Mononuclear cell (primary cell): ENCODE results near the gene CCNC. TPM values are rescaled to one million over a fixed set of nuclear protein-coding genes. Genes with fewer than 3 reads are reported as not detected.

Experiments
- H3K27me3 ChIP-seq: 2 replicates; pipeline ENCODE4 v1.6.0; 2011; ENCODE audit warnings: low read length, control low read depth; ENCODE audit not compliant: insufficient read depth
- H3K4me1 ChIP-seq: 2 replicates; pipeline ENCODE4 v1.5.1; 2011; ENCODE audit warnings: mild to moderate bottlenecking, low read length, control low read depth; ENCODE audit not compliant: insufficient read depth
- H3K4me3 ChIP-seq: 2 replicates; pipeline ENCODE4 v1.5.1; 2011; ENCODE audit warnings: mild to moderate bottlenecking, low read length, moderate library complexity
- H3K9me3 ChIP-seq: 2 replicates; pipeline ENCODE4 v1.5.1; 2011; ENCODE audit warnings: low read depth, mild to moderate bottlenecking, control low read depth, low read length
- total RNA-seq: library from RNA; depleted of rRNA; stranded (reverse); fragments of >200 nt; gene quantifications from one replicate; pipeline ENCODE4 v1.2.3, GENCODE V29; 2012

Gene CCNC
- total RNA-seq, 1 donor = 72.6 TPM

DNA sequence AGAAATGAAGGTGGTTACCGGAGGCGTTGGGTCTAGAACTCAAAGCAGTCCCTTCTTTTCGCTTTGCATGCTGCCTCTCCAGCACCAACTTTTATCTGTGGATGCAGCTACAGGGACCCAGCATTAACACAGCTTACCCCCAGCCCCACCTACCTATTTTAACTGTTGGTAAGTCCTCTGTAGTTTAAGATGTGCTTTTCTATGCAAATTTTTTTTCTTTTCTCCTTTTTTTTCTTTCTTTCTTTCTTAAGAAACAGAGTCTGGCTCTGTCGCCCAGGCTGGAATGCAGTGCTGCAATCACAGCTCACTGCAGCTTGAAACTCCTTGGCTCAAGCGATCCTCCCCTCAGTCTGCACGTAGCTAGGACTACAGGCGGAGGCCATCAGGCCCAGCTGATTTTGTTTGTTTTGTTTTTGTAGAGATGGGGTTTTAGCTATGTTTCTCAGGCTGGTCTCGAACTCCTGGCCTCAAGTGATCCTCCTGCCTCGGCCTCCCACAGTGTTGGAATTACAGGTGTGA is 46.8 kb downstream of the CCNC start:
- Histone ChIP-seq H3K4me1 (peaks cover 12% of the 10 kb centered on the region), H3K4me3 (peak overlapping the region; percentile 77), H3K9me3 (no peaks in the 10 kb centered on the region), H3K27me3 (peaks cover 4% of the 10 kb centered on the region)

- Histone ChIP-seq H3K9me3 (no peaks in the 10 kb centered on the region), H3K27me3 (peaks cover 4% of the 10 kb centered on the region), H3K4me3 (peak overlapping the region; percentile 77), H3K4me1 (peaks cover 12% of the 10 kb centered on the region)
Measured at GRCh38 chr6:99520855-99521632, 47.4 kb downstream of the CCNC start.

DNA sequence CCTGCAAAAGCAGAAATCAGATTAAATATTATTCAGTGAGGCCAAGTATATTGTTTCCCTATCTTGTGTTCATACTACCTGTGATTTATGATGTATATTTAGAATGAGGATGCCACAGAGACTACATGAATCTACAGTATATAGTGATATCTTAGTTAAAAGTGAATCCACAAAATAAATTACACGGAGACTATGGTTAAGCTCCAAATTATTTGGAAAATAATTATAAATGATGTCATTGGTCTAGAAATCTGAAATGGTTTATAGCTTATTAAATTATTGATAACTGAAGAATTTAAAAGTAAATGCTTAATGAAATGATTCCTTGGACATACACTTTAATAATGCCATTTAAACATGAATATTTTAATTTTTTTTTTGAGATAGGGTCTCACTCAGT is 49.0 kb downstream of the CCNC start:
- no peak overlapping the region for H3K4me3 ChIP-seq
- H3K4me1 ChIP-seq = peaks cover 15% of the 10 kb centered on the region
- no peaks in the 10 kb centered on the region for H3K9me3 ChIP-seq
- H3K27me3 ChIP-seq = peaks cover 4% of the 10 kb centered on the region

- H3K4me3 ChIP-seq = no peak overlapping the region
Measured at GRCh38 chr6:99514089-99514488, 54.4 kb downstream of the CCNC start.

GRCh38 chr6:99512033-99512432 is 56.4 kb downstream of the CCNC start:
- peaks cover 3% of the 10 kb centered on the region for H3K4me1 ChIP-seq
- no peaks in the 10 kb centered on the region for H3K9me3 ChIP-seq
- H3K27me3 ChIP-seq = no peaks in the 10 kb centered on the region
- no peak overlapping the region for H3K4me3 ChIP-seq

More at GRCh38 chr6:99514089-99514488, 54.4 kb downstream of the CCNC start:
- Histone ChIP-seq H3K9me3 (no peaks in the 10 kb centered on the region), H3K27me3 (peaks cover 4% of the 10 kb centered on the region), H3K4me1 (peaks cover 3% of the 10 kb centered on the region)

- no peak overlapping the region for H3K4me3 ChIP-seq
- H3K9me3 ChIP-seq = no peaks in the 10 kb centered on the region
- H3K27me3 ChIP-seq = no peaks in the 10 kb centered on the region
- H3K4me1 ChIP-seq = no peaks in the 10 kb centered on the region
Measured at GRCh38 chr6:99507648-99508047, 60.8 kb downstream of the CCNC start.

GRCh38 chr6:99501762-99502161 is 66.7 kb downstream of the CCNC start:
- Histone ChIP-seq H3K27me3 (no peaks in the 10 kb centered on the region), H3K4me3 (no peak overlapping the region), H3K9me3 (no peaks in the 10 kb centered on the region), H3K4me1 (no peaks in the 10 kb centered on the region)

DNA sequence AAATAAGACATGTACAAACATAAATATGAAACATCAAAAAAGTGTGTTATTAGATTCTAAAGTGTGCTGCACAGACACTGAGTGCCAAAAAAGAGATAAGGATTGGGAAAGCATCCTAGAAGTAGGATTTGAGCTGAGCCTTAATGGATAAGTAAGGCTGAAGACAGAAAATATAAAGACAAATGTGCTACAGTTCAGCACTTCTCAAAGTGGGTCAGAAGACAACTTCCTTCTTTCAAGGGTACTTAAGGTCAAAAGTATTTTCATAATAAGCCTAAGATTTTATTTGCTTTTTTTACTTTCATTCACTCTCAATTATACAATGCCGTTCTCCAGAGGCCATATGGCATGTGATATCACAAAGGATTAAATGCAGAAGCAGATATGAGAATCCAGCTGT is 70.0 kb downstream of the CCNC start:
- Histone ChIP-seq H3K27me3 (no peaks in the 10 kb centered on the region), H3K4me1 (no peaks in the 10 kb centered on the region), H3K9me3 (no peaks in the 10 kb centered on the region), H3K4me3 (no peak overlapping the region)

GRCh38 chr6:99495466-99495865 is 73.0 kb downstream of the CCNC start:
- no peaks in the 10 kb centered on the region for H3K27me3 ChIP-seq
- H3K4me3 ChIP-seq = no peak overlapping the region
- H3K4me1 ChIP-seq = no peaks in the 10 kb centered on the region
- no peaks in the 10 kb centered on the region for H3K9me3 ChIP-seq

Other genes with a start within 250 kb of the CCNC start
- not detected for gene FAXC, start 219.0 kb downstream of the CCNC start, total RNA-seq
- 1.0 TPM for gene COQ3, start 174.5 kb downstream of the CCNC start, total RNA-seq
- 364 TPM for gene PNISR, start 143.4 kb downstream of the CCNC start, total RNA-seq
- 13.7 TPM for gene USP45, start 53.2 kb downstream of the CCNC start, total RNA-seq
- gene PRDM13, start 38.2 kb upstream of the CCNC start, total RNA-seq = under 0.01 TPM